Measurements from ENCODE around the gene MICAL3. TPM values are rescaled to one million over a fixed set of nuclear protein-coding genes. Genes with fewer than 3 reads are reported as not detected.

MICAL3 gene
- total and polyA plus RNA-seq, 2 of the 8 experiments (the other 6 are each of a cell fraction or from before 2014, with no cell fraction given) = 8.3 to 41.8 TPM

GRCh38 chr22:17867160-17867785 is 157.1 kb downstream of the MICAL3 start:
- DNase-seq (ENCODE audit: low read depth in 1 of 2, low spot score in 2 of 2) (no peak), FAIRE-seq (no peak)
- 0 out of 2 replicates have a peak, but pooled peaks cover 2% of the 10 kb centered on the region for H3K79me1 ChIP-seq (ENCODE audit: low read depth, low read length)
- H4K20me1 ChIP-seq (replicated peaks in 1 of 2; ENCODE audit: control insufficient read depth in 1 of 2, insufficient read depth in 2 of 2, low read length in 2 of 2) = peaks cover 3 to 12% of the 10 kb centered on the region in 2 experiments
- H3K23ac ChIP-seq (ENCODE audit: insufficient read length) = no peak overlapping the region
- no peak overlapping the region for H4K8ac ChIP-seq (ENCODE audit: extremely low read depth, insufficient read depth, low read length)
- no peak overlapping the region for H3K9ac ChIP-seq (replicated peaks in 1 of 4; ENCODE audit: extremely low read depth in 1 of 4, low read depth in 3 of 4, low read length in 3 of 4)
- no peak overlapping the region for H3K18ac ChIP-seq (ENCODE audit: extremely low read depth, low read length)
- ChIA-PET POLR2A (ENCODE audit: partially characterized antibody) (no interaction called here), CTCF (ENCODE audit: partially characterized antibody) (interaction anchor here (1.4 to 3.5 kb wide), 2 partner anchors 16 to 36 kb away, joined by 3 to 14 read pairs; no protein-coding TSS in a partner anchor)
- H2BK5ac ChIP-seq (ENCODE audit: low read depth, low read length) = no peak overlapping the region
- no peak overlapping the region for H4K91ac ChIP-seq (replicated peaks; ENCODE audit: insufficient read length, low read length)
- peaks cover 0 to 18% (median 5%) of the 10 kb centered on the region in 4 experiments; a peak in 4 of 8 replicates for H3K36me3 ChIP-seq (ENCODE audit: control insufficient read depth in 2 of 4, insufficient read depth in 4 of 4, low read length in 3 of 4)
- H3K23me2 ChIP-seq (ENCODE audit: low read depth, low read length) = no peaks in the 10 kb centered on the region
- no peak overlapping the region for H2BK20ac ChIP-seq (ENCODE audit: low read length)
- no peak overlapping the region for H2BK120ac ChIP-seq (replicated peaks; ENCODE audit: low read depth, low read length)
- no peak overlapping the region for H2BK15ac ChIP-seq (ENCODE audit: low read length)
- H2AFZ ChIP-seq (ENCODE audit: low read length) = no peak overlapping the region
- H3K79me2 ChIP-seq (ENCODE audit: control insufficient read depth in 1 of 2, insufficient read depth in 2 of 2, low read length in 2 of 2) = no peaks in the 10 kb centered on the region
- no peaks in the 10 kb centered on the region for H3K9me3 ChIP-seq (ENCODE audit: insufficient read depth in 2 of 2, low read depth in 1 of 2, low read length in 1 of 2)
- H3K14ac ChIP-seq (ENCODE audit: insufficient read length) = no peak overlapping the region
- no peak overlapping the region for H4K5ac ChIP-seq (ENCODE audit: insufficient read length, low read depth, low read length)
- TF ChIP-seq CTCF (IDR thresholded peaks at IDR 0.05; ENCODE audit: control extremely low read depth in 1 of 3, insufficient read depth in 1 of 3, low read depth in 1 of 3, low read length in 3 of 3) = no peak
- TF ChIP-seq SRF (IDR thresholded peaks at IDR 0.05; ENCODE audit: low read depth, low read length) = no peak
- TF ChIP-seq POLR2A (IDR thresholded peaks at IDR 0.05; ENCODE audit: control extremely low read depth in 1 of 2, low read depth in 2 of 2, low read length in 2 of 2) = no peak
- no peak for TF ChIP-seq POLR2AphosphoS5 (IDR thresholded peaks at IDR 0.05; ENCODE audit: low read depth, low read length)
- no peak for TF ChIP-seq RBBP5 (IDR thresholded peaks at IDR 0.05; ENCODE audit: borderline replicate concordance, low read depth, low read length)
- 94% methylated on average over 9 of the region's 9 CpGs; no CpG with 5 or more reads in 1 of the 2 experiments for WGBS, 2 experiments (ENCODE audit: extremely low coverage in 1 of 2, insufficient coverage in 1 of 2, insufficient read length in 1 of 2, insufficient replicate concordance in 2 of 2, low coverage in 1 of 2, low lambda C conversion rate in 2 of 2, missing lambda C conversion rate in 1 of 2)
- no peaks in the 10 kb centered on the region for H3K27me3 ChIP-seq (replicated peaks in 1 of 4; ENCODE audit: control insufficient read depth in 3 of 4, extremely low read depth in 1 of 4, insufficient read depth in 3 of 4, low read length in 3 of 4)
- no peak overlapping the region for H3K56ac ChIP-seq (replicated peaks; ENCODE audit: insufficient read length, low read depth, low read length)
- no peak overlapping the region for H3K4me2 ChIP-seq (ENCODE audit: insufficient read depth in 1 of 2, low read depth in 2 of 2, low read length in 2 of 2)
- no peaks in the 10 kb centered on the region for H3K4me1 ChIP-seq (replicated peaks in 1 of 4; ENCODE audit: control insufficient read depth in 3 of 4, insufficient read depth in 4 of 4, low read length in 3 of 4)
- H2AK5ac ChIP-seq (ENCODE audit: low read depth, low read length) = no peak overlapping the region
- no peak overlapping the region for H2BK12ac ChIP-seq (ENCODE audit: low read depth, low read length)
- H3K27ac ChIP-seq (ENCODE audit: low read depth, low read length) = no peak overlapping the region
- no peak overlapping the region for H3K4ac ChIP-seq (replicated peaks; ENCODE audit: insufficient read length, low read depth, low read length)
- no peak overlapping the region for H3K4me3 ChIP-seq (ENCODE audit: extremely low read depth in 1 of 4, insufficient read depth in 2 of 4, low read depth in 3 of 4, low read length in 4 of 4)
